ENCODE data around the gene CLIC5.

- TF ChIP-seq POLR2A (IDR thresholded peaks at IDR 0.05) (no peak), CTCF (IDR thresholded peaks at IDR 0.05) (no peak), EP300 (IDR thresholded peaks at IDR 0.05) (no peak), POLR2AphosphoS5 (IDR thresholded peaks at IDR 0.05) (no peak)
Measured at GRCh38 chr6:45895569-45895968, 120.1 kb downstream of the CLIC5 start.

Measured in gastroesophageal sphincter (tissue), 3 donors.